Caco-2 (cell line): ENCODE measurements around the gene VAT1L. TPM values are rescaled to one million over a fixed set of nuclear protein-coding genes. Genes with fewer than 3 reads are reported as not detected.

ENCODE experiments used
- BruUV-seq: library from RNA; stranded (reverse); fragments of 400-500 nt; replicated peaks from 2 replicates; lab custom pipeline; 2021; lab: Mats Ljungman, UMichigan
- CTCF ChIA-PET: fragments of 300-600 bp; sonication (Branson Sonifier 250); formaldehyde crosslinking; loops from one replicate; lab custom pipeline; 2022; ENCODE audit warnings: antibody characterized with exemption; lab: Charles Lee
- POLR2A ChIA-PET: fragments of 300-600 bp; sonication (Branson Sonifier 250); formaldehyde crosslinking; loops from one replicate; lab custom pipeline; 2022; ENCODE audit warnings: antibody characterized with exemption; lab: Charles Lee
- DNase-seq, 2 experiments: peaks; one replicate each; pipeline versions ENCODE4 v3.0.0 to v3.0.0-alpha.2; 2020 to 2022
- H3K27me3 ChIP-seq: replicated peaks from 2 replicates; pipeline ENCODE4 v1.6.0; 2011; ENCODE audit warnings: low read length; ENCODE audit not compliant: control insufficient read depth, insufficient read depth
- H3K36me3 ChIP-seq: 2 replicates; pipeline ENCODE4 v1.5.1; 2011; ENCODE audit warnings: low read length; ENCODE audit not compliant: control insufficient read depth, insufficient read depth
- H3K4me1 ChIP-seq: fragments of 250-450 bp; sonication (Bioruptor Pico); 2 replicates; pipeline ENCODE4 v1.5.1; 2020; ENCODE audit warnings: mild to moderate bottlenecking
- H3K4me3 ChIP-seq: 2 replicates; pipeline ENCODE4 v1.5.1; 2011; ENCODE audit warnings: low read depth, mild to moderate bottlenecking, control low read depth, low read length
- H3K9me3 ChIP-seq: fragments of 250-450 bp; sonication (Bioruptor Pico); 2 replicates; pipeline ENCODE4 v1.5.1; 2020; ENCODE audit warnings: mild to moderate bottlenecking, moderate library complexity
- H3K27ac Mint-ChIP-seq: one replicate; pipeline ENCODE4 v1.8.0; 2022; ENCODE audit warnings: mixed read lengths; ENCODE audit not compliant: unreplicated experiment
- H3K27me3 Mint-ChIP-seq: one replicate; pipeline ENCODE4 v1.8.0; 2022; ENCODE audit warnings: mixed read lengths; ENCODE audit not compliant: insufficient read depth, unreplicated experiment
- H3K36me3 Mint-ChIP-seq: one replicate; pipeline ENCODE4 v1.8.0; 2022; ENCODE audit warnings: mild to moderate bottlenecking, mixed read lengths; ENCODE audit not compliant: insufficient read depth, unreplicated experiment
- H3K4me1 Mint-ChIP-seq: one replicate; pipeline ENCODE4 v1.8.0; 2022; ENCODE audit warnings: low read depth, mixed read lengths; ENCODE audit not compliant: unreplicated experiment
- H3K4me3 Mint-ChIP-seq: one replicate; pipeline ENCODE4 v1.8.0; 2022; ENCODE audit warnings: mild to moderate bottlenecking, moderate library complexity, mixed read lengths; ENCODE audit not compliant: unreplicated experiment
- H3K9me3 Mint-ChIP-seq: one replicate; pipeline ENCODE4 v1.8.0; 2022; ENCODE audit warnings: mixed read lengths; ENCODE audit not compliant: unreplicated experiment
- intact Hi-C: fragments of 100-400 bp; cut with micrococcal nuclease; formaldehyde crosslinking; loops from one replicate; pipeline ENCODE4 v1.10.0; 2022; ENCODE audit not compliant: unreplicated experiment
- total RNA-seq: library from RNA; stranded (reverse); gene quantifications from 2 replicates; pipeline ENCODE4 v1.2.3, GENCODE V29; 2022
- TF ChIP-seq, protein P1 (sequence below), 2 experiments: fragments of 200-600 bp in 1 of 2; IDR thresholded peaks; 1 replicate in 1 of 2; 2 replicates in 1 of 2; pipeline versions ENCODE4 v1.5.1 to v1.8.0; 2011 to 2022; ENCODE audit warnings: antibody characterized with exemption in 1 of 2, control low read depth in 1 of 2, inconsistent platforms in 1 of 2, low read depth in 1 of 2, low read length in 1 of 2, mild to moderate bottlenecking in 1 of 2, moderate library complexity in 1 of 2; ENCODE audit not compliant: insufficient read depth in 1 of 2, severe bottlenecking in 1 of 2, unreplicated experiment in 1 of 2

VAT1L gene
- total RNA-seq, 1 experiment from 2014 or later, result not detected

DNA sequence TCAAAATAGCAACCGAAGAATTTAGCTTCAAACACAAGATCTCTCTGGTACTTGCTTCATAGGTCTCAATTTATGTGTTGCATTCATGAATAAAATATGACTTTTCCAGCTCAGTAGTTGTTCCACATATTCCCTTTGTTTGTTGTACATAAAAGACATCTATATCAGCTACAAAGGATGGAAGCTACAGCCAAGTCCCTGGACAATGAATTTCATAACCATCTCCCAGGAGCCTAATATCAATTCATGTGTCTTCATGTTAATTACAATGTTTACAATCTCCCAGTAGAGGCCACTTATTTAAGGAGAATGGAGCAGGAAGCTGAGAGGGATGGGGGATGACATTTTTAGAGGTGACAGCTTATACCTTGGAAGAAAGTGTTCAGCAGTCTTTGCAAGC lies 237.3 kb downstream of the VAT1L start:
- Histone ChIP-seq H3K27me3 (no peaks in the 10 kb centered on the region; the same call in 1 of the 2 replicates), H3K9me3 (no peaks in the 10 kb centered on the region), H3K36me3 (no peaks in the 10 kb centered on the region), H3K4me1 (no peaks in the 10 kb centered on the region), H3K4me3 (no peak overlapping the region)
- Mint-ChIP-seq H3K27ac (no peak overlapping the region), H3K9me3 (no peaks in the 10 kb centered on the region), H3K4me1 (no peaks in the 10 kb centered on the region), H3K4me3 (no peak overlapping the region), H3K27me3 (peaks cover 6% of the 10 kb centered on the region), H3K36me3 (no peaks in the 10 kb centered on the region)
- TF ChIP-seq, protein P1, sequence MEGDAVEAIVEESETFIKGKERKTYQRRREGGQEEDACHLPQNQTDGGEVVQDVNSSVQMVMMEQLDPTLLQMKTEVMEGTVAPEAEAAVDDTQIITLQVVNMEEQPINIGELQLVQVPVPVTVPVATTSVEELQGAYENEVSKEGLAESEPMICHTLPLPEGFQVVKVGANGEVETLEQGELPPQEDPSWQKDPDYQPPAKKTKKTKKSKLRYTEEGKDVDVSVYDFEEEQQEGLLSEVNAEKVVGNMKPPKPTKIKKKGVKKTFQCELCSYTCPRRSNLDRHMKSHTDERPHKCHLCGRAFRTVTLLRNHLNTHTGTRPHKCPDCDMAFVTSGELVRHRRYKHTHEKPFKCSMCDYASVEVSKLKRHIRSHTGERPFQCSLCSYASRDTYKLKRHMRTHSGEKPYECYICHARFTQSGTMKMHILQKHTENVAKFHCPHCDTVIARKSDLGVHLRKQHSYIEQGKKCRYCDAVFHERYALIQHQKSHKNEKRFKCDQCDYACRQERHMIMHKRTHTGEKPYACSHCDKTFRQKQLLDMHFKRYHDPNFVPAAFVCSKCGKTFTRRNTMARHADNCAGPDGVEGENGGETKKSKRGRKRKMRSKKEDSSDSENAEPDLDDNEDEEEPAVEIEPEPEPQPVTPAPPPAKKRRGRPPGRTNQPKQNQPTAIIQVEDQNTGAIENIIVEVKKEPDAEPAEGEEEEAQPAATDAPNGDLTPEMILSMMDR (IDR thresholded peaks at IDR 0.05; ENCODE audit: insufficient read depth in 1 of 2, low read depth in 1 of 2, low read length in 1 of 2, severe bottlenecking in 1 of 2, unreplicated experiment in 1 of 2), result no peak
- DNase-seq, result no peak
- POLR2A ChIA-PET, result no interaction called here
- intact Hi-C loops, result no loop called here
- CTCF ChIA-PET, result no interaction called here
- BruUV-seq, result no TSS peak

DNA sequence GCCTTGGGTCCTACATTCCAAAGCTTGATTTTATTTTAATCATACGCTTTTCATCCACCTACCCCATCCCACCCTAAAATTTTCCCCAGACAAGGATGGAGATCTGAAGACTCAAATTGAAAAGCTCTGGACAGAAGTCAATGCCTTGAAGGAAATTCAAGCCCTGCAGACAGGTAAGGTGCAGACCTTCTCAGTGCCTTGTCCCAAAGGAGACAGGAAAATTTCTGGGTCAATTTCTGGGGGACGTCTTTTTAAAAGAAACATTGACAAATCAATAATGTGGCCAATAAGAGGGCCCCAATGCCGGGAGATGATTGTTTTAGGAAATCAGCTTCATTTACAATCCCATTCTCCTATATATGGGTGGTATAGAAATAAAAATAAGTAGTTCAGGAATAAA lies 239.7 kb downstream of the VAT1L start:
- H3K4me1 Mint-ChIP-seq, result no peaks in the 10 kb centered on the region
- peaks cover 6% of the 10 kb centered on the region for H3K27me3 Mint-ChIP-seq
- DNase-seq, result no peak
- no peaks in the 10 kb centered on the region for H3K9me3 ChIP-seq
- CTCF ChIA-PET, result no interaction called here
- intact Hi-C loops, result no loop called here
- no peak overlapping the region for H3K4me3 ChIP-seq
- no peaks in the 10 kb centered on the region for H3K36me3 ChIP-seq
- no peak overlapping the region for H3K4me3 Mint-ChIP-seq
- H3K9me3 Mint-ChIP-seq, result no peaks in the 10 kb centered on the region
- H3K27ac Mint-ChIP-seq, result no peak overlapping the region
- H3K27me3 ChIP-seq, result no peaks in the 10 kb centered on the region; the same call in 1 of the 2 replicates
- TF ChIP-seq, protein P1 (IDR thresholded peaks at IDR 0.05; ENCODE audit: insufficient read depth in 1 of 2, low read depth in 1 of 2, low read length in 1 of 2, severe bottlenecking in 1 of 2, unreplicated experiment in 1 of 2), result no peak
- no peaks in the 10 kb centered on the region for H3K36me3 Mint-ChIP-seq
- no peaks in the 10 kb centered on the region for H3K4me1 ChIP-seq
- POLR2A ChIA-PET, result no interaction called here
- BruUV-seq, result no TSS peak

Other genes starting within 250 kb of the VAT1L start
- 4.3 and 6.9 TPM in 2 replicates for gene NUDT7, start 66.0 kb upstream of the VAT1L start, total RNA-seq
- gene CLEC3A, start 234.0 kb downstream of the VAT1L start, total RNA-seq, result 1.1 TPM in 2 replicates